Daoy (cell line): ENCODE measurements around the gene E2F3. TPM values are rescaled to one million over a fixed set of nuclear protein-coding genes. Genes with fewer than 3 reads are reported as not detected.
"Not testable (repeated sequence)": the region's sequence is repeated elsewhere in the genome, so short reads cannot be mapped to it uniquely, and the experiment has no call there.

Experiments
- DNase-seq: peaks from one replicate; pipeline ENCODE4 v3.0.0-alpha.2; 2015; ENCODE audit warnings: low read depth
- total RNA-seq: library from RNA; depleted of rRNA; stranded (reverse); fragments of >200 nt; shearing (Covaris generic); gene quantifications from 2 replicates; pipeline ENCODE4 v1.2.3, GENCODE V29; 2014

The E2F3 gene
- total RNA-seq, 1 experiment from 2014 or later: 8.1 TPM

GRCh38 chr6:20433929-20434328 lies 32.2 kb downstream of the E2F3 start:
- DNase-seq: no peak

- DNase-seq: no peak
These were observed 33.1 kb downstream of the E2F3 start for GRCh38 chr6:20434766-20435165.

GRCh38 chr6:20436719-20437118 lies 35.0 kb downstream of the E2F3 start:
- DNase-seq: no peak

GRCh38 chr6:20437639-20438038 lies 36.0 kb downstream of the E2F3 start:
- no peak for DNase-seq

GRCh38 chr6:20438462-20439070 lies 36.9 kb downstream of the E2F3 start:
- DNase-seq: no peak

- DNase-seq: no peak
These were observed 37.9 kb downstream of the E2F3 start for GRCh38 chr6:20439558-20439957.

- DNase-seq: no peak
These were observed 38.6 kb downstream of the E2F3 start for GRCh38 chr6:20440296-20440695.

GRCh38 chr6:20441236-20441635 lies 39.6 kb downstream of the E2F3 start:
- DNase-seq: no peak

GRCh38 chr6:20441921-20442320 lies 40.2 kb downstream of the E2F3 start:
- no peak for DNase-seq

- peak; percentile 23 for DNase-seq
These were observed 43.1 kb downstream of the E2F3 start for GRCh38 chr6:20444786-20445271.

- no peak for DNase-seq
These were observed 45.5 kb downstream of the E2F3 start for GRCh38 chr6:20447157-20447556.

- DNase-seq: no peak
These were observed 46.0 kb downstream of the E2F3 start for GRCh38 chr6:20447581-20448132.

- DNase-seq: no peak
These were observed 47.1 kb downstream of the E2F3 start for GRCh38 chr6:20448828-20449227.

GRCh38 chr6:20454204-20454824 lies 52.6 kb downstream of the E2F3 start:
- DNase-seq: no peak

- DNase-seq: no peak
These were observed 53.7 kb downstream of the E2F3 start for GRCh38 chr6:20455251-20455940.

- no peak for DNase-seq
These were observed 56.6 kb downstream of the E2F3 start for GRCh38 chr6:20458027-20458894.

GRCh38 chr6:20459682-20460081 lies 58.0 kb downstream of the E2F3 start:
- DNase-seq: no peak

GRCh38 chr6:20461576-20461975 lies 59.9 kb downstream of the E2F3 start:
- DNase-seq: no peak

GRCh38 chr6:20463396-20463795 lies 61.7 kb downstream of the E2F3 start:
- no peak for DNase-seq

GRCh38 chr6:20464041-20464440 lies 62.4 kb downstream of the E2F3 start:
- no peak for DNase-seq

GRCh38 chr6:20464847-20465246 lies 63.2 kb downstream of the E2F3 start:
- DNase-seq: no peak

GRCh38 chr6:20465616-20466015 lies 63.9 kb downstream of the E2F3 start:
- not testable (repeated sequence) for DNase-seq
